OCI-LY1 (cell line): ENCODE results near the gene PHF20.
"Not testable (repeated sequence)": the region's sequence is repeated elsewhere in the genome, so short reads cannot be mapped to it uniquely, and the experiment has no call there.

ENCODE experiments used
- H2AFZ ChIP-seq: fragments of 200-600 bp; sonication (generic), shearing (Covaris generic); 2 replicates; pipeline ENCODE4 v1.6.0; 2014; ENCODE audit warnings: antibody characterized with exemption, mild to moderate bottlenecking, low read length
- H3F3A ChIP-seq: fragments of 200-600 bp; sonication (generic), shearing (Covaris generic); 2 replicates; pipeline ENCODE4 v1.6.0; 2014; ENCODE audit warnings: mild to moderate bottlenecking, antibody characterized with exemption, low read length, moderate library complexity; ENCODE audit not compliant: insufficient read depth
- H3K27ac ChIP-seq: fragments of 200-600 bp; sonication (generic); 2 replicates; pipeline ENCODE4 v1.5.1; 2014; ENCODE audit warnings: low read length, mixed run types, mild to moderate bottlenecking, low read depth; ENCODE audit not compliant: poor library complexity, severe bottlenecking
- H3K27me3 ChIP-seq: fragments of 200-600 bp; sonication (generic); 2 replicates; pipeline ENCODE4 v1.6.0; 2014; ENCODE audit warnings: antibody characterized with exemption, mild to moderate bottlenecking, low read length, moderate library complexity; ENCODE audit not compliant: insufficient read depth
- H3K36me3 ChIP-seq: fragments of 200-600 bp; sonication (generic); 2 replicates; pipeline ENCODE4 v1.6.1; 2014; ENCODE audit warnings: mild to moderate bottlenecking, antibody characterized with exemption, low read length, moderate library complexity, mixed read lengths; ENCODE audit not compliant: insufficient read depth
- H3K4me1 ChIP-seq: fragments of 200-600 bp; sonication (generic); 2 replicates; pipeline ENCODE4 v1.5.1; 2014; ENCODE audit warnings: mild to moderate bottlenecking, low read length, moderate library complexity; ENCODE audit not compliant: insufficient read depth, severe bottlenecking
- H3K4me2 ChIP-seq: fragments of 200-600 bp; sonication (generic), shearing (Covaris generic); 2 replicates; pipeline ENCODE4 v1.6.1; 2014; ENCODE audit warnings: low read length
- H3K4me3 ChIP-seq: fragments of 200-600 bp; sonication (generic); 2 replicates; pipeline ENCODE4 v1.5.1; 2014; ENCODE audit warnings: low read length, low read depth, mild to moderate bottlenecking, mixed read lengths; ENCODE audit not compliant: poor library complexity, severe bottlenecking
- H3K79me2 ChIP-seq: fragments of 200-600 bp; shearing (Covaris generic); 2 replicates; pipeline ENCODE4 v1.6.1; 2016; ENCODE audit warnings: mixed run types, low read length, mixed read lengths; ENCODE audit not compliant: insufficient read depth
- H3K9ac ChIP-seq: fragments of 200-600 bp; sonication (generic), shearing (Covaris generic); 2 replicates; pipeline ENCODE4 v1.6.1; 2014; ENCODE audit warnings: mild to moderate bottlenecking, low read length, mixed read lengths
- H3K9me2 ChIP-seq: fragments of 200-600 bp; sonication (generic), shearing (Covaris generic); 2 replicates; pipeline ENCODE4 v1.6.1; 2014; ENCODE audit warnings: low read depth, mild to moderate bottlenecking, low read length, mixed read lengths
- H3K9me3 ChIP-seq: fragments of 200-600 bp; shearing (Covaris generic); 2 replicates; pipeline ENCODE4 v1.6.1; 2014; ENCODE audit warnings: low read length, mixed read lengths
- H4K20me1 ChIP-seq: fragments of 200-600 bp; sonication (generic), shearing (Covaris generic); 2 replicates; pipeline ENCODE4 v1.6.0; 2016; ENCODE audit warnings: mild to moderate bottlenecking, low read length; ENCODE audit not compliant: insufficient read depth
- CTCF ChIP-seq: fragments of 200-600 bp; sonication (generic), shearing (Covaris generic); IDR thresholded peaks from 2 replicates; pipeline ENCODE4 v1.5.1; 2017; ENCODE audit warnings: mild to moderate bottlenecking, antibody characterized with exemption, low read length, moderate library complexity, mixed read lengths
- EZH2 ChIP-seq: fragments of 200-600 bp; sonication (generic), shearing (Covaris generic); IDR thresholded peaks from 2 replicates; pipeline ENCODE4 v1.8.0; 2017; ENCODE audit warnings: borderline replicate concordance, mixed run types, mild to moderate bottlenecking, antibody characterized with exemption, low read length, moderate library complexity, mixed read lengths

Gene PHF20

GRCh38 chr20:35991142-35991771 lies 219.4 kb downstream of the PHF20 start:
- H3K27me3 ChIP-seq: no peaks in the 10 kb centered on the region
- no peaks in the 10 kb centered on the region for H3F3A ChIP-seq
- H3K9me2 ChIP-seq: no peaks in the 10 kb centered on the region
- H3K79me2 ChIP-seq: no peaks in the 10 kb centered on the region
- H3K4me2 ChIP-seq: no peak overlapping the region
- H2AFZ ChIP-seq: no peak overlapping the region
- no peak overlapping the region for H3K9ac ChIP-seq
- H4K20me1 ChIP-seq: no peaks in the 10 kb centered on the region
- no peaks in the 10 kb centered on the region for H3K4me1 ChIP-seq
- no peak overlapping the region for H3K27ac ChIP-seq
- no peaks in the 10 kb centered on the region for H3K36me3 ChIP-seq
- no peak overlapping the region for H3K4me3 ChIP-seq
- TF ChIP-seq CTCF (peak; percentile 49; the same call in 1 of the 2 replicates), EZH2 (no peak)
- no peaks in the 10 kb centered on the region for H3K9me3 ChIP-seq

GRCh38 chr20:35992713-35993335 lies 221.0 kb downstream of the PHF20 start:
- H3K4me3 ChIP-seq: no peak overlapping the region
- no peaks in the 10 kb centered on the region for H3K9me3 ChIP-seq
- H3K79me2 ChIP-seq: no peaks in the 10 kb centered on the region
- no peaks in the 10 kb centered on the region for H3F3A ChIP-seq
- H3K27ac ChIP-seq: no peak overlapping the region
- no peak for TF ChIP-seq EZH2
- TF ChIP-seq CTCF: peak; percentile 83
- H2AFZ ChIP-seq: no peak overlapping the region
- H3K4me2 ChIP-seq: no peak overlapping the region
- H4K20me1 ChIP-seq: no peaks in the 10 kb centered on the region
- H3K4me1 ChIP-seq: no peaks in the 10 kb centered on the region
- H3K27me3 ChIP-seq: no peaks in the 10 kb centered on the region
- H3K9ac ChIP-seq: no peak overlapping the region
- no peaks in the 10 kb centered on the region for H3K36me3 ChIP-seq
- H3K9me2 ChIP-seq: no peaks in the 10 kb centered on the region

DNA sequence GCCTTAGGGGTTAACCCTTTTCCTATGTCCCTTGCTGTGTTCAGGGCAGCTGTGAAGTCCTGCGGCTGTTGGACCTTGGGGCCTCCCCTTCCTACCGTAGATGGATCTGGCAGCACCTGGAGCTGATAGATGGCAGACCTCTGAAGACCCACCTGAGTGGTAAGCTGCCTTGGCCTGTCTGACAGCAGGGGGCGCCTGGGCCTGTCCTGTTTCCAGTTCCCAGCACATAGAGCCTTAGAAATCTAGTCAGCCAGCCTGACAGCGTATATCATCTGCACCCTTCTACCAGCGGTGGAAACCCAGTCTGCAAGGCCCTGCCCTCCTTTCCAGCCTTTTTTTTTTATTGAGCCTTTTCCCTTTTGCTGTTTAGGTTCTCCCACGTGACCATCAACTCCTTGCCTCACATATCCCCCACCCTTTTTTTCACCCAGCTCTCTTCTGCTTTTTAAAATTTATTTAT lies 223.2 kb downstream of the PHF20 start:
- Histone ChIP-seq H3K9ac (no peak overlapping the region), H3K36me3 (no peaks in the 10 kb centered on the region), H3K79me2 (no peaks in the 10 kb centered on the region), H3K9me3 (no peaks in the 10 kb centered on the region), H3K27me3 (no peaks in the 10 kb centered on the region), H3K9me2 (no peaks in the 10 kb centered on the region), H3K4me1 (no peaks in the 10 kb centered on the region), H3K27ac (no peak overlapping the region), H2AFZ (no peak overlapping the region), H3K4me3 (no peak overlapping the region), H3K4me2 (no peak overlapping the region), H4K20me1 (no peaks in the 10 kb centered on the region), H3F3A (no peaks in the 10 kb centered on the region)
- TF ChIP-seq EZH2 (no peak), CTCF (peak; percentile 90)

DNA sequence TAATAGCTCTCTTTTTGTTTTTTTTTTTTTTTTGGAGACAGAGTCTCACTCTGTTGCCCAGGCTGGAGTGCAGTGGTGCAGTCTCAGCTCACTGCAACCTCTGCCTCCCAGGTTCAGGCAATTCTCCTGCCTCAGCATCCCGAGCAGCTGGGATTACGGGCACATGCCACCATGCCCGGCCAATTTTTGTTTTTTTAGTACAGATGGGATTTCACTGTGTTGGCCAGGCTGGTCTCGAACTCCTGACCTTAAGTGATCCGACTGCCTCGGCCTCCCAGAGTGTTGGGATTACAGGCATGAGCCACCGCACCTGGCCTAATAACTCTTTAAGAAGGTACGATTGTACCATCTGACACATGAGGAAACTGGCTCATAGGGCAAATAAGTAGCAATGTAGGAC lies 224.7 kb downstream of the PHF20 start:
- H4K20me1 ChIP-seq, H3K9ac ChIP-seq, H3K4me1 ChIP-seq, H3K27ac ChIP-seq, H2AFZ ChIP-seq, H3K4me3 ChIP-seq, H3F3A ChIP-seq, H3K36me3 ChIP-seq, H3K4me2 ChIP-seq, H3K79me2 ChIP-seq, H3K9me3 ChIP-seq, H3K9me2 ChIP-seq, H3K27me3 ChIP-seq: not testable (repeated sequence)
